G401.6 (cell line): Measurements from ENCODE around the gene GRIK4.

Source experiments
- FAIRE-seq: peaks from 2 replicates; lab custom pipeline; 2012; peaks lifted over from hg19 to GRCh38; lab: Jason Lieb, UNC

The GRIK4 gene

GRCh38 chr11:120668537-120668936, 157.0 kb downstream of the GRIK4 start:
- FAIRE-seq = no peak

- FAIRE-seq = no peak
These were observed 163.0 kb downstream of the GRIK4 start for GRCh38 chr11:120674542-120674941.

- FAIRE-seq = no peak
These were observed 163.6 kb downstream of the GRIK4 start for GRCh38 chr11:120675171-120675570.

GRCh38 chr11:120676991-120677390, 165.4 kb downstream of the GRIK4 start:
- no peak for FAIRE-seq

GRCh38 chr11:120680322-120680721, 168.8 kb downstream of the GRIK4 start:
- FAIRE-seq = no peak

- no peak for FAIRE-seq
These were observed 170.1 kb downstream of the GRIK4 start for GRCh38 chr11:120681434-120682331.

- no peak for FAIRE-seq
These were observed 170.7 kb downstream of the GRIK4 start for GRCh38 chr11:120682332-120682649.

GRCh38 chr11:120682866-120683265, 171.3 kb downstream of the GRIK4 start:
- no peak for FAIRE-seq

- no peak for FAIRE-seq
These were observed 175.0 kb downstream of the GRIK4 start for GRCh38 chr11:120686516-120686915.

GRCh38 chr11:120688163-120688562, 176.6 kb downstream of the GRIK4 start:
- no peak for FAIRE-seq

GRCh38 chr11:120689596-120690275, 178.2 kb downstream of the GRIK4 start:
- no peak for FAIRE-seq

- FAIRE-seq = no peak
These were observed 178.9 kb downstream of the GRIK4 start for GRCh38 chr11:120690406-120690805.

- no peak for FAIRE-seq
These were observed 183.2 kb downstream of the GRIK4 start for GRCh38 chr11:120694726-120695125.

- no peak for FAIRE-seq
These were observed 183.9 kb downstream of the GRIK4 start for GRCh38 chr11:120695426-120695825.

- FAIRE-seq = no peak
These were observed 184.4 kb downstream of the GRIK4 start for GRCh38 chr11:120695939-120696338.

GRCh38 chr11:120696597-120697218, 185.2 kb downstream of the GRIK4 start:
- FAIRE-seq = no peak

GRCh38 chr11:120698918-120699317, 187.4 kb downstream of the GRIK4 start:
- no peak for FAIRE-seq

GRCh38 chr11:120702656-120703055, 191.1 kb downstream of the GRIK4 start:
- FAIRE-seq = no peak

- no peak for FAIRE-seq
These were observed 192.0 kb downstream of the GRIK4 start for GRCh38 chr11:120703358-120704152.

GRCh38 chr11:120704256-120704750, 192.8 kb downstream of the GRIK4 start:
- no peak for FAIRE-seq

GRCh38 chr11:120706257-120706656, 194.7 kb downstream of the GRIK4 start:
- no peak for FAIRE-seq

- no peak for FAIRE-seq
These were observed 195.6 kb downstream of the GRIK4 start for GRCh38 chr11:120707098-120707497.
